Measurements from ENCODE around the gene MAPK7. TPM values are rescaled to one million over a fixed set of nuclear protein-coding genes. Genes with fewer than 3 reads are reported as not detected.

Gene MAPK7
- total and polyA plus RNA-seq, 3 donors from 2014 or later: 49.7 to 65.4 (median 54.1) TPM

DNA sequence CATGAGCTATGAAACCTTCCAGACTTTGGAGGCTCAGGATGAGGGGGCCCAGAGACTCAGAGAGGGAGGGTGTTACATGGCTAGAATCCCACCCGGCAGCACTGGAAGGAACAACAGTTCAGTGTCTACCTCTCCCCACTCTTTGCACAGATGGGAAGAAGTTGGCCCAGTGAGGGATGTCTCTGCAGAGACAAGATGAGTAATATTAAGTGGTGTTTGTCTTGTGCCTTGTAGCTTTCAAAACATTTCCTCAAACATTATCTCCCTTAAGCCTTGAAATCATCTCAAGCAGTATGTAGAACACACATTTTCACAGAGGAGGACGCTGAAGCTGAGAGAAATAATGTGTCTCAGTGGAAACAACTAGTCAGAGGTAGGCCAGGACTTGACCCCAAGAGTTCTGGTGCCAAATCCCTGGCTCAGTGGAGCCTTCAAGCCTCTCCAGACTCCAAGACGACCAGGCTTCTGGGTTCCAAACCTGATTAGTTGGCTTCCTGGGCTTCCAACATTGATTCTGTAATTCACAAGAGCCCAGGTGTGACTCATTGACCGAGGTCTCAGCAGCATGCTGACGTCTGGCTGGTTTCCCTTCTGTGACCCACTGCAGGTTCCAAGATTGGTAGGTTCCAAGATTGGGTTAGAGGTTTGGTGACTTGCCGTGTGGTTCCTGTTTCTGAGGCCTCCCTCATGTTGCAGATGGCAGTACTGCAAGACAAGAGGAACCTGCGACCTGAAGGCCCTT, 40.1 kb downstream of the MAPK7 start:
- no peak overlapping the region for H3K27ac ChIP-seq
- H3K36me3 ChIP-seq (ENCODE audit: low read depth, missing control alignments): no peaks in the 10 kb centered on the region
- H3K9me3 ChIP-seq: no peaks in the 10 kb centered on the region
- H3K27me3 ChIP-seq: no peaks in the 10 kb centered on the region
- no peak overlapping the region for H3K4me3 ChIP-seq
- intact Hi-C loops (cut with DNase I; ENCODE audit: low total_unique reads): no loop called here
- no peaks in the 10 kb centered on the region for H3K4me1 ChIP-seq
- 71 to 76% methylated on average over 6 to 7 of the region's 7 CpGs for WGBS, 2 donors
- DNase-seq: no peak
- TF ChIP-seq POLR2A (IDR thresholded peaks at IDR 0.05): no peak
- no peak for TF ChIP-seq CTCF (IDR thresholded peaks at IDR 0.05)

GRCh38 chr17:19421219-19421618, 42.9 kb downstream of the MAPK7 start:
- Histone ChIP-seq H3K4me1 (no peaks in the 10 kb centered on the region), H3K27me3 (no peaks in the 10 kb centered on the region), H3K9me3 (no peaks in the 10 kb centered on the region), H3K27ac (no peak overlapping the region), H3K4me3 (no peak overlapping the region), H3K36me3 (ENCODE audit: low read depth, missing control alignments) (no peaks in the 10 kb centered on the region)
- TF ChIP-seq CTCF (IDR thresholded peaks at IDR 0.05) (no peak), POLR2A (IDR thresholded peaks at IDR 0.05) (no peak)
- 63 to 69% methylated on average over 4 of the region's 4 CpGs for WGBS, 2 donors
- intact Hi-C loops (cut with DNase I; ENCODE audit: low total_unique reads): no loop called here
- no peak for DNase-seq

- no peak for DNase-seq
- 90 to 93% methylated on average over 6 of the region's 6 CpGs for WGBS, 2 donors
- intact Hi-C loops (cut with DNase I; ENCODE audit: low total_unique reads): no loop called here
Observed at GRCh38 chr17:19421926-19422325, 43.6 kb downstream of the MAPK7 start.

DNA sequence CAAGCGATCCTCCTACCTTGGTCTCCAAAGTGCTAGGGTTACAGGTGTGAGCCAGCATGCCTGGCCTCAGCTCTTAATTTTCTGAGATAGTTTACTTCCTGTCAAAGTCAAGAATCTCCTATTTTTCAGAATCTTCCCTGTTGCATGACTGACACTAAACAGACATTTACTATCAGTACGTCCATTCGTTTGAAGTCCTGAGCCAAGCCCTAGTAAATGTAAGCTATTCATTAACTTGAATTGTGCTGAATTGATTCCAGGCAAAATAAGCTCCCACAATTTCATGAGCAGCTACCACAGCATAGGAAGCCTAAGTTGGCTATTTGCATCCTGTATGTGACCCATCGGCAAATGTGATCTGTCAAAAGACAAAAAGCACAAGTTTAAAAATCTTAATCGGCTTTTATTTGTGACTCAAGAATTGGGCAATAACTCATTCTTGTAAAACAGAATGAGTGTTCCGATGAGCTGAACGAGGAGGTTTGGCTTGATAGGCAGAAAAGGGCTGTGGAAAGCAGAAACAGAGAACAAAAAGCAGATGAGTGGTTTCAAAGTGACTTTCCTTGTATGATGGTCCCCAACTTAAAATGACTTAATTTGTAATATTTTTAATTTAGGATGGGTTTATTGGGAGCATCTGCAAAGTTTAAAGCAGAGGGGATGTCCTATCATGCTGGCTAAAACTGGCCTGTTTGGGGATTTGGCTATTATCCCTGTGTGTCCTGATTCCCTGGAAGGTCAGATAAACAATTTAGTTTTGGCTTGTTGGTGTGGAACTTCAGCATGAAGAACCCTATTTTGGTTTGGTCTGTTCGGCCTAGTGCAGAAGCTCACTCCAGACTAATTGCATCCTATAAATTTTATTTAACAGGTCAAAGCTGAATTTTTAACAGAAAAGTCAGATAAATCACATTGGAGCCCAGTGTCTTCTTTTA, 46.9 kb downstream of the MAPK7 start:
- Histone ChIP-seq H3K27ac (no peak overlapping the region), H3K36me3 (ENCODE audit: low read depth, missing control alignments) (no peaks in the 10 kb centered on the region), H3K27me3 (no peaks in the 10 kb centered on the region), H3K4me3 (no peak overlapping the region), H3K4me1 (no peaks in the 10 kb centered on the region), H3K9me3 (no peaks in the 10 kb centered on the region)
- DNase-seq: no peak
- intact Hi-C loops (cut with DNase I; ENCODE audit: low total_unique reads): no loop called here
- 56 to 65% methylated on average over 8 of the region's 8 CpGs for WGBS, 2 donors
- no peak for TF ChIP-seq CTCF (IDR thresholded peaks at IDR 0.05)
- TF ChIP-seq POLR2A (IDR thresholded peaks at IDR 0.05): no peak

More at GRCh38 chr17:19421926-19422325, 43.6 kb downstream of the MAPK7 start:
- TF ChIP-seq POLR2A (IDR thresholded peaks at IDR 0.05) (no peak), CTCF (IDR thresholded peaks at IDR 0.05) (no peak)
- no peak overlapping the region for H3K27ac ChIP-seq
- no peaks in the 10 kb centered on the region for H3K27me3 ChIP-seq
- no peaks in the 10 kb centered on the region for H3K4me1 ChIP-seq
- no peaks in the 10 kb centered on the region for H3K9me3 ChIP-seq
- no peaks in the 10 kb centered on the region for H3K36me3 ChIP-seq (ENCODE audit: low read depth, missing control alignments)
- H3K4me3 ChIP-seq: no peak overlapping the region
